Esophagus squamous epithelium (tissue), 5 donors: ENCODE measurements around the gene PIK3CB. TPM values are rescaled to one million over a fixed set of nuclear protein-coding genes. Genes with fewer than 3 reads are reported as not detected.
"Not testable (repeated sequence)": the region's sequence is repeated elsewhere in the genome, so short reads cannot be mapped to it uniquely, and the experiment has no call there.

Experiments
- DNase-seq: peaks from one replicate; lab custom pipeline; 2025; lab: John Stamatoyannopoulos, UW
- H3K27ac ChIP-seq, 4 donors: fragments of 200-600 bp; sonication (generic); one replicate each; pipeline ENCODE4 v1.5.1; 2016 to 2019; ENCODE audit warnings: mild to moderate bottlenecking in 1 of 4
- H3K27me3 ChIP-seq, 4 donors: fragments of 200-600 bp; sonication (generic); 1 replicate in 3 of 4; 2 replicates in 1 of 4; pipeline versions ENCODE4 v1.5.1 to v1.6.0; 2017 to 2021; ENCODE audit warnings: antibody characterized with exemption in 1 of 4
- H3K36me3 ChIP-seq, 3 donors: fragments of 200-600 bp; sonication (generic); one replicate each; pipeline ENCODE4 v1.5.1; 2016 to 2019
- H3K4me1 ChIP-seq, 3 donors: fragments of 200-600 bp; sonication (generic); one replicate each; pipeline ENCODE4 v1.5.1; 2017 to 2019
- H3K4me3 ChIP-seq, 4 donors: fragments of 200-600 bp; sonication (generic); 1 replicate in 3 of 4; 2 replicates in 1 of 4; pipeline ENCODE4 v1.5.1; 2016 to 2019; ENCODE audit warnings: mild to moderate bottlenecking in 2 of 4, moderate library complexity in 1 of 4
- H3K9me3 ChIP-seq, 3 donors: fragments of 200-600 bp; sonication (generic); one replicate each; pipeline ENCODE4 v1.5.1; 2016 to 2019
- CTCF ChIP-seq, 6 experiments: fragments of 450-650 bp in 4 of 6; fragments of 200-600 bp in 2 of 6; sonication (generic) in 2 of 6; IDR thresholded peaks; one replicate each; pipeline ENCODE4 v1.5.1; 2016 to 2019; ENCODE audit warnings: antibody characterized with exemption in 6 of 6, mild to moderate bottlenecking in 4 of 6, moderate library complexity in 4 of 6
- POLR2A ChIP-seq, 4 donors: fragments of 450-650 bp; IDR thresholded peaks; one replicate each; pipeline ENCODE4 v1.6.1; 2017; ENCODE audit warnings: antibody characterized with exemption in 4 of 4, mild to moderate bottlenecking in 4 of 4, moderate library complexity in 3 of 4
- WGBS, 2 donors: methylation state at CpG; one replicate each; pipeline ENCODE4 v1.1.5; 2018; 5-methylcytosine and 5-hydroxymethylcytosine counted together
- intact Hi-C: fragments of 100-400 bp; cut with DNase I; formaldehyde crosslinking; loops from one replicate; pipeline ENCODE4 v1.15.0; 2022
- total RNA-seq, 4 donors: library from RNA; depleted of rRNA; stranded (reverse); fragments of >200 nt; gene quantifications; one replicate each; pipeline ENCODE4 v1.1.0, GENCODE V29; 2016
- donor health status: DM: yes; HTN: yes; CAD: no.

The PIK3CB gene
- total RNA-seq, 4 donors from 2014 or later = 14.7 to 36.2 (median 28.5) TPM

GRCh38 chr3:138848696-138849095, 14.0 kb upstream of the PIK3CB start:
- H3K27ac ChIP-seq = no peak overlapping the region
- intact Hi-C loops = no loop called here
- H3K4me3 ChIP-seq = no peak overlapping the region
- WGBS, 2 donors = 88% methylated on average over 4 of the region's 4 CpGs
- DNase-seq = no peak
- no peak for TF ChIP-seq CTCF (IDR thresholded peaks at IDR 0.05)
- TF ChIP-seq POLR2A (IDR thresholded peaks at IDR 0.05) = no peak
- H3K4me1 ChIP-seq = peaks cover 0 to 12% (median 0%) of the 10 kb centered on the region in 3 donors
- H3K9me3 ChIP-seq = no peaks in the 10 kb centered on the region
- H3K27me3 ChIP-seq = no peaks in the 10 kb centered on the region
- no peaks in the 10 kb centered on the region for H3K36me3 ChIP-seq

- H3K4me1 ChIP-seq, H3K4me3 ChIP-seq, H3K27me3 ChIP-seq, intact Hi-C loops, DNase-seq, H3K27ac ChIP-seq, H3K36me3 ChIP-seq, H3K9me3 ChIP-seq: not testable (repeated sequence)
- WGBS, 2 donors = 78 to 100% methylated on average over 1 of the region's 1 CpG
These were observed 12.1 kb upstream of the PIK3CB start for GRCh38 chr3:138846824-138847223.

- no peak overlapping the region for H3K4me3 ChIP-seq
- no peaks in the 10 kb centered on the region for H3K27me3 ChIP-seq
- no peaks in the 10 kb centered on the region for H3K9me3 ChIP-seq
- intact Hi-C loops = no loop called here
- H3K36me3 ChIP-seq = no peaks in the 10 kb centered on the region
- 76 to 79% methylated on average over 8 to 10 of the region's 10 CpGs for WGBS, 2 donors
- H3K4me1 ChIP-seq = no peaks in the 10 kb centered on the region
- no peak for DNase-seq
- H3K27ac ChIP-seq = no peak overlapping the region
- TF ChIP-seq CTCF (IDR thresholded peaks at IDR 0.05) = no peak
These were observed 11.6 kb upstream of the PIK3CB start for GRCh38 chr3:138846262-138846791.

GRCh38 chr3:138845771-138846173, 11.0 kb upstream of the PIK3CB start:
- TF ChIP-seq POLR2A (IDR thresholded peaks at IDR 0.05) (no peak), CTCF (IDR thresholded peaks at IDR 0.05) (no peak)
- Histone ChIP-seq H3K9me3 (no peaks in the 10 kb centered on the region), H3K4me1 (no peaks in the 10 kb centered on the region), H3K27me3 (no peaks in the 10 kb centered on the region), H3K4me3 (no peak overlapping the region), H3K36me3 (no peaks in the 10 kb centered on the region), H3K27ac (no peak overlapping the region)
- intact Hi-C loops = no loop called here
- DNase-seq = no peak
- 70 to 74% methylated on average over 6 of the region's 6 CpGs for whole genome bisulfite sequencing, 2 donors

- no peak overlapping the region for H3K27ac ChIP-seq
- intact Hi-C loops = no loop called here
- no peaks in the 10 kb centered on the region for H3K27me3 ChIP-seq
- no peaks in the 10 kb centered on the region for H3K36me3 ChIP-seq
- 81 to 85% methylated on average over 7 of the region's 7 CpGs for WGBS, 2 donors
- H3K9me3 ChIP-seq = no peaks in the 10 kb centered on the region
- no peak for TF ChIP-seq POLR2A (IDR thresholded peaks at IDR 0.05)
- no peak for TF ChIP-seq CTCF (IDR thresholded peaks at IDR 0.05)
- H3K4me3 ChIP-seq = no peak overlapping the region
- DNase-seq = no peak
- no peaks in the 10 kb centered on the region for H3K4me1 ChIP-seq
These were observed 10.5 kb upstream of the PIK3CB start for GRCh38 chr3:138845181-138845601.
